ENCODE results near the gene POLR2E. TPM values are rescaled to one million over a fixed set of nuclear protein-coding genes. Genes with fewer than 3 reads are reported as not detected.

Gene POLR2E
- total and polyA plus RNA-seq, 2 of the 13 experiments (the other 11 are each of a cell fraction or from before 2014, with no cell fraction given), result 140 to 272 TPM

- TF ChIP-seq KIAA2018 (CRISPR knock-in tag; IDR thresholded peaks at IDR 0.05; ENCODE audit: borderline replicate concordance) (no peak), ZFP37 (CRISPR knock-in tag; IDR thresholded peaks at IDR 0.05; ENCODE audit: borderline replicate concordance) (peak; percentile 75), FOXJ3 (CRISPR knock-in tag; IDR thresholded peaks at IDR 0.05; ENCODE audit: borderline replicate concordance) (peak; percentile 37; the same call in 1 of the 2 replicates), E2F1 (CRISPR knock-in tag; IDR thresholded peaks at IDR 0.05) (no peak), FUBP1 (CRISPR knock-in tag; IDR thresholded peaks at IDR 0.05; ENCODE audit: borderline replicate concordance) (no peak; the same call in 1 of the 2 replicates), KLF13 (CRISPR knock-in tag; IDR thresholded peaks at IDR 0.05) (0 out of 2 replicates have a peak, but pooled peaks have one; percentile 69), ZUFSP (CRISPR knock-in tag; IDR thresholded peaks at IDR 0.05; ENCODE audit: borderline replicate concordance) (no peak), THAP8 (CRISPR knock-in tag; IDR thresholded peaks at IDR 0.05; ENCODE audit: borderline replicate concordance) (no peak), DZIP1 (CRISPR knock-in tag; IDR thresholded peaks at IDR 0.05) (no peak)
These were observed 18.1 kb upstream of the POLR2E start (continued) for GRCh38 chr19:1113030-1113985.
